ENCODE data around the gene LRP1B. TPM values are rescaled to one million over a fixed set of nuclear protein-coding genes. Genes with fewer than 3 reads are reported as not detected.

The LRP1B gene
- total RNA-seq, 4 donors from 2014 or later = 3.3 to 11.1 (median 4.6) TPM

- H3K4me1 ChIP-seq = no peaks in the 10 kb centered on the region
- no peaks in the 10 kb centered on the region for H3K36me3 ChIP-seq
- intact Hi-C loops (cut with DNase I; ENCODE audit: low total_unique reads) = no loop called here
- no peaks in the 10 kb centered on the region for H3K27me3 ChIP-seq
- no peak overlapping the region for H3K4me3 ChIP-seq
- no peak for ATAC-seq
- H3K9me3 ChIP-seq = no peaks in the 10 kb centered on the region
- in situ Hi-C loops (cut with MboI; ENCODE audit: low sequenced_read_pairs in 4 of 4) = no loop called here
- TF ChIP-seq CTCF (IDR thresholded peaks at IDR 0.05 in 4 of 5, conservative IDR thresholded peaks at IDR 0.05 in 1 of 5) (no peak), POLR2A (IDR thresholded peaks at IDR 0.05) (no peak)
- no peak overlapping the region for H3K27ac ChIP-seq
- no peak for DNase-seq
These were observed 866.0 kb downstream of the LRP1B start for GRCh38 chr2:141264848-141265247.

- no peak overlapping the region for H3K4me3 ChIP-seq
These were observed 869.9 kb downstream of the LRP1B start for GRCh38 chr2:141260911-141261310.

GRCh38 chr2:141259683-141260082 is 871.1 kb downstream of the LRP1B start:
- H3K9me3 ChIP-seq = no peaks in the 10 kb centered on the region
- no peaks in the 10 kb centered on the region for H3K27me3 ChIP-seq
- in situ Hi-C loops (cut with MboI; ENCODE audit: low sequenced_read_pairs in 4 of 4) = no loop called here
- no peak overlapping the region for H3K4me3 ChIP-seq
- no peak for TF ChIP-seq CTCF (IDR thresholded peaks at IDR 0.05 in 4 of 5, conservative IDR thresholded peaks at IDR 0.05 in 1 of 5)
- H3K27ac ChIP-seq = no peak overlapping the region
- intact Hi-C loops (cut with DNase I; ENCODE audit: low total_unique reads) = no loop called here
- DNase-seq (no peak), ATAC-seq (no peak)
- no peaks in the 10 kb centered on the region for H3K4me1 ChIP-seq
- no peaks in the 10 kb centered on the region for H3K36me3 ChIP-seq

More at GRCh38 chr2:141260911-141261310, 869.9 kb downstream of the LRP1B start:
- TF ChIP-seq CTCF (IDR thresholded peaks at IDR 0.05 in 4 of 5, conservative IDR thresholded peaks at IDR 0.05 in 1 of 5) = no peak
- TF ChIP-seq POLR2A (IDR thresholded peaks at IDR 0.05) = no peak
- in situ Hi-C loops (cut with MboI; ENCODE audit: low sequenced_read_pairs in 4 of 4) = no loop called here
- Histone ChIP-seq H3K9me3 (no peaks in the 10 kb centered on the region), H3K27me3 (no peaks in the 10 kb centered on the region), H3K36me3 (no peaks in the 10 kb centered on the region), H3K27ac (no peak overlapping the region), H3K4me1 (no peaks in the 10 kb centered on the region)
- ATAC-seq = no peak
- intact Hi-C loops (cut with DNase I; ENCODE audit: low total_unique reads) = no loop called here
- no peak for DNase-seq

GRCh38 chr2:141242008-141242407 is 888.8 kb downstream of the LRP1B start:
- H3K9me3 ChIP-seq = no peaks in the 10 kb centered on the region
- H3K4me3 ChIP-seq = no peak overlapping the region
- TF ChIP-seq POLR2A (IDR thresholded peaks at IDR 0.05) (no peak), CTCF (IDR thresholded peaks at IDR 0.05 in 4 of 5, conservative IDR thresholded peaks at IDR 0.05 in 1 of 5) (no peak)
- intact Hi-C loops (cut with DNase I; ENCODE audit: low total_unique reads) (no loop called here), in situ Hi-C loops (cut with MboI; ENCODE audit: low sequenced_read_pairs in 4 of 4) (no loop called here)
- no peaks in the 10 kb centered on the region for H3K36me3 ChIP-seq
- no peak overlapping the region for H3K27ac ChIP-seq
- ATAC-seq (no peak), DNase-seq (no peak)
- H3K27me3 ChIP-seq = no peaks in the 10 kb centered on the region
- no peaks in the 10 kb centered on the region for H3K4me1 ChIP-seq

GRCh38 chr2:141226560-141226959 is 904.3 kb downstream of the LRP1B start:
- Histone ChIP-seq H3K4me1 (no peaks in the 10 kb centered on the region), H3K27me3 (no peaks in the 10 kb centered on the region), H3K27ac (no peak overlapping the region), H3K36me3 (no peaks in the 10 kb centered on the region), H3K4me3 (no peak overlapping the region), H3K9me3 (no peaks in the 10 kb centered on the region)
- in situ Hi-C loops (cut with MboI; ENCODE audit: low sequenced_read_pairs in 4 of 4) = no loop called here
- DNase-seq (no peak), ATAC-seq (no peak)
- intact Hi-C loops (cut with DNase I; ENCODE audit: low total_unique reads) = no loop called here
- TF ChIP-seq POLR2A (IDR thresholded peaks at IDR 0.05) (no peak), CTCF (IDR thresholded peaks at IDR 0.05 in 4 of 5, conservative IDR thresholded peaks at IDR 0.05 in 1 of 5) (no peak)
